H1 (cell line): ENCODE results near the gene NAV2. TPM values are rescaled to one million over a fixed set of nuclear protein-coding genes. Genes with fewer than 3 reads are reported as not detected.

Experiments used
- CTCF ChIA-PET: fragments of 300-600 bp; sonication (Branson Sonifier 250); formaldehyde crosslinking; loops from one replicate; lab custom pipeline; 2021; ENCODE audit not compliant: partially characterized antibody; lab: Charles Lee
- POLR2A ChIA-PET: fragments of 300-600 bp; sonication (Branson Sonifier 250); formaldehyde crosslinking; loops from one replicate; lab custom pipeline; 2021; ENCODE audit warnings: inconsistent platforms; ENCODE audit not compliant: partially characterized antibody; lab: Charles Lee
- DNase-seq, 2 experiments: peaks; one replicate each; pipeline versions ENCODE4 v3.0.0 to v3.0.0-alpha.2; 2010 to 2022; ENCODE audit warnings: low spot score in 2 of 2, low read depth in 1 of 2, mixed read lengths in 1 of 2
- FAIRE-seq: peaks from 2 replicates; lab custom pipeline; 2011; peaks lifted over from hg19 to GRCh38; lab: Jason Lieb, UNC
- H2AFZ ChIP-seq: 2 replicates; pipeline ENCODE4 v1.8.1; 2012; ENCODE audit warnings: low read length, inconsistent platforms
- H2AK5ac ChIP-seq: 2 replicates; pipeline ENCODE4 v1.6.1; 2013; ENCODE audit warnings: low read depth, low read length
- H2BK120ac ChIP-seq: replicated peaks from 2 replicates; pipeline ENCODE3; 2013; ENCODE audit warnings: low read depth, low read length, inconsistent platforms
- H2BK12ac ChIP-seq: 2 replicates; pipeline ENCODE4 v1.6.1; 2013; ENCODE audit warnings: low read depth, low read length
- H2BK15ac ChIP-seq: 2 replicates; pipeline ENCODE4 v1.6.1; 2013; ENCODE audit warnings: low read length
- H2BK20ac ChIP-seq: 2 replicates; pipeline ENCODE4 v1.6.1; 2013; ENCODE audit warnings: low read length
- H2BK5ac ChIP-seq: 2 replicates; pipeline ENCODE4 v1.6.1; 2013; ENCODE audit warnings: low read depth, low read length
- H3K14ac ChIP-seq: 2 replicates; pipeline ENCODE4 v1.6.1; 2013; ENCODE audit warnings: inconsistent platforms; ENCODE audit not compliant: insufficient read length
- H3K18ac ChIP-seq: 2 replicates; pipeline ENCODE4 v1.6.1; 2013; ENCODE audit warnings: low read length; ENCODE audit errors: extremely low read depth
- H3K23ac ChIP-seq: 2 replicates; pipeline ENCODE4 v1.6.1; 2013; ENCODE audit warnings: inconsistent platforms; ENCODE audit not compliant: insufficient read length
- H3K23me2 ChIP-seq: 2 replicates; pipeline ENCODE4 v1.6.1; 2013; ENCODE audit warnings: low read depth, low read length
- H3K27ac ChIP-seq: 2 replicates; pipeline ENCODE4 v1.6.1; 2011; ENCODE audit warnings: low read depth, low read length, inconsistent platforms
- H3K27me3 ChIP-seq, 4 experiments: replicated peaks in 1 of 4; 1 replicate in 1 of 4; 2 replicates in 3 of 4; pipeline versions ENCODE4 v1.6.1 to v1.8.1; 2011 to 2013; ENCODE audit warnings: low read length in 3 of 4, mild to moderate bottlenecking in 3 of 4, inconsistent platforms in 2 of 4, mixed read lengths in 2 of 4, moderate library complexity in 1 of 4; ENCODE audit not compliant: control insufficient read depth in 3 of 4, insufficient read depth in 3 of 4; ENCODE audit errors: extremely low read depth in 1 of 4
- H3K36me3 ChIP-seq, 4 experiments: 2 replicates each; pipeline versions ENCODE4 v1.6.1 to v1.8.1; 2011 to 2013; ENCODE audit warnings: mild to moderate bottlenecking in 4 of 4, low read length in 3 of 4, moderate library complexity in 2 of 4, control low read depth in 1 of 4, inconsistent platforms in 1 of 4; ENCODE audit not compliant: insufficient read depth in 4 of 4, control insufficient read depth in 2 of 4
- H3K4ac ChIP-seq: replicated peaks from 2 replicates; pipeline ENCODE3; 2013; ENCODE audit warnings: low read length, low read depth, mixed read lengths, inconsistent platforms; ENCODE audit not compliant: insufficient read length
- H3K4me1 ChIP-seq, 4 experiments: replicated peaks in 1 of 4; 1 replicate in 1 of 4; 2 replicates in 3 of 4; pipeline versions ENCODE4 v1.6.1 to v1.8.1; 2011 to 2013; ENCODE audit warnings: low read length in 3 of 4, inconsistent platforms in 2 of 4, mixed read lengths in 1 of 4; ENCODE audit not compliant: insufficient read depth in 4 of 4, control insufficient read depth in 3 of 4
- H3K4me2 ChIP-seq, 2 experiments: 2 replicates each; pipeline versions ENCODE4 v1.6.1 to v1.8.1; 2011 to 2013; ENCODE audit warnings: low read depth in 2 of 2, low read length in 2 of 2, control low read depth in 1 of 2, inconsistent platforms in 1 of 2, mild to moderate bottlenecking in 1 of 2; ENCODE audit not compliant: insufficient read depth in 1 of 2
- H3K4me3 ChIP-seq, 4 experiments: fragments of 200-600, 300-600 bp in 1 of 4; sonication (generic), shearing (Covaris generic), sonication (Bioruptor Twin) in 1 of 4; 2 replicates each; pipeline versions ENCODE4 v1.5.1 to v1.8.1; 2011 to 2016; ENCODE audit warnings: low read length in 4 of 4, low read depth in 3 of 4, control low read depth in 2 of 4, inconsistent platforms in 2 of 4, mild to moderate bottlenecking in 2 of 4, mixed read lengths in 1 of 4, moderate library complexity in 1 of 4; ENCODE audit not compliant: insufficient read depth in 2 of 4; ENCODE audit errors: extremely low read depth in 1 of 4
- H3K56ac ChIP-seq: replicated peaks from 2 replicates; pipeline ENCODE3; 2013; ENCODE audit warnings: low read depth, mild to moderate bottlenecking, mixed read lengths, low read length, inconsistent platforms; ENCODE audit not compliant: insufficient read length
- H3K79me1 ChIP-seq: 2 replicates; pipeline ENCODE4 v1.6.1; 2013; ENCODE audit warnings: low read depth, low read length, control low read depth
- H3K79me2 ChIP-seq, 2 experiments: 2 replicates each; pipeline versions ENCODE4 v1.6.1 to v1.8.1; 2012 to 2013; ENCODE audit warnings: low read length in 2 of 2, mild to moderate bottlenecking in 2 of 2, inconsistent platforms in 1 of 2; ENCODE audit not compliant: insufficient read depth in 2 of 2, control insufficient read depth in 1 of 2
- H3K9ac ChIP-seq, 4 experiments: replicated peaks in 1 of 4; 1 replicate in 1 of 4; 2 replicates in 3 of 4; pipeline versions ENCODE4 v1.6.1 to v1.8.1; 2011 to 2013; ENCODE audit warnings: low read depth in 3 of 4, low read length in 3 of 4, control low read depth in 2 of 4, mild to moderate bottlenecking in 2 of 4, moderate library complexity in 2 of 4, inconsistent platforms in 1 of 4; ENCODE audit errors: extremely low read depth in 1 of 4
- H3K9me3 ChIP-seq, 2 experiments: 2 replicates each; pipeline versions ENCODE4 v1.6.1 to v1.8.1; 2012 to 2013; ENCODE audit warnings: mild to moderate bottlenecking in 2 of 2, moderate library complexity in 2 of 2, control low read depth in 1 of 2, inconsistent platforms in 1 of 2, low read depth in 1 of 2, low read length in 1 of 2, mixed read lengths in 1 of 2; ENCODE audit not compliant: insufficient read depth in 2 of 2
- H4K20me1 ChIP-seq, 2 experiments: replicated peaks in 1 of 2; 2 replicates each; pipeline versions ENCODE3 to v1.8.1; 2011 to 2013; ENCODE audit warnings: inconsistent platforms in 2 of 2, low read length in 2 of 2, mild to moderate bottlenecking in 1 of 2; ENCODE audit not compliant: insufficient read depth in 2 of 2, control insufficient read depth in 1 of 2
- H4K5ac ChIP-seq: 2 replicates; pipeline ENCODE4 v1.6.1; 2013; ENCODE audit warnings: low read length, low read depth, mixed read lengths, inconsistent platforms; ENCODE audit not compliant: insufficient read length
- H4K8ac ChIP-seq: 2 replicates; pipeline ENCODE4 v1.8.0; 2013; ENCODE audit warnings: mild to moderate bottlenecking, moderate library complexity, low read length, inconsistent platforms; ENCODE audit not compliant: insufficient read depth; ENCODE audit errors: extremely low read depth
- H4K91ac ChIP-seq: replicated peaks from 2 replicates; pipeline ENCODE3; 2013; ENCODE audit warnings: low read length, mixed read lengths, inconsistent platforms; ENCODE audit not compliant: insufficient read length
- ATF2 ChIP-seq: IDR thresholded peaks from 2 replicates; pipeline ENCODE4 v1.6.1; 2012; ENCODE audit warnings: low read length, inconsistent platforms
- ATF3 ChIP-seq: IDR thresholded peaks from 2 replicates; pipeline ENCODE4 v1.6.1; 2011; ENCODE audit warnings: low read depth, mild to moderate bottlenecking, low read length; ENCODE audit not compliant: insufficient read depth
- CBX5 ChIP-seq: fragments of 300-800, 300-1000 bp; sonication (generic); IDR thresholded peaks from 2 replicates; pipeline ENCODE4 v1.7.1; 2016; ENCODE audit warnings: antibody characterized with exemption, low read length, low read depth
- CEBPB ChIP-seq: IDR thresholded peaks from 2 replicates; pipeline ENCODE4 v1.6.1; 2012; ENCODE audit warnings: low read depth, low read length
- FOSL1 ChIP-seq: IDR thresholded peaks from 2 replicates; pipeline ENCODE4 v1.6.1; 2011; ENCODE audit warnings: mild to moderate bottlenecking, low read depth, low read length, moderate library complexity; ENCODE audit not compliant: insufficient read depth
- JUND ChIP-seq: IDR thresholded peaks from 2 replicates; pipeline ENCODE4 v1.6.1; 2011; ENCODE audit warnings: mild to moderate bottlenecking, improper control_type of control experiment, low read length
- KDM1A ChIP-seq: fragments of 200-600, 300-600 bp; sonication (generic); IDR thresholded peaks from 2 replicates; pipeline ENCODE4 v1.7.1; 2016; ENCODE audit warnings: mild to moderate bottlenecking, low read length, borderline replicate concordance
- PHF8 ChIP-seq: fragments of 200-600 bp; sonication (generic); conservative IDR thresholded peaks from 2 replicates; pipeline ENCODE4 v1.7.1; 2012; ENCODE audit warnings: low read depth, mild to moderate bottlenecking, inconsistent platforms, low read length, moderate library complexity
- POU5F1 ChIP-seq: IDR thresholded peaks from 2 replicates; pipeline ENCODE4 v1.6.1; 2011; ENCODE audit warnings: low read depth, mild to moderate bottlenecking, low read length, moderate library complexity
- SP4 ChIP-seq: IDR thresholded peaks from 2 replicates; pipeline ENCODE4 v1.6.1; 2012; ENCODE audit warnings: low read length, inconsistent platforms
- TAF7 ChIP-seq: optimal IDR thresholded peaks from 2 replicates; pipeline ENCODE3; 2011; ENCODE audit warnings: low read depth, mild to moderate bottlenecking, inconsistent platforms, low read length, moderate library complexity, borderline replicate concordance
- TEAD4 ChIP-seq: IDR thresholded peaks from 2 replicates; pipeline ENCODE4 v1.6.1; 2012; ENCODE audit warnings: low read depth, low read length, inconsistent platforms, mixed read lengths
- YY1 ChIP-seq: IDR thresholded peaks from 2 replicates; pipeline ENCODE4 v1.6.1; 2011; ENCODE audit warnings: low read depth, mild to moderate bottlenecking, low read length
- WGBS, 2 experiments: shearing (Covaris generic) in 1 of 2; methylation state at CpG; one replicate each; pipeline versions ENCODE4 v1.1.6 to v1.1.7; 2013 to 2015; ENCODE audit warnings: low lambda C conversion rate in 2 of 2, mixed read lengths in 2 of 2, inconsistent platforms in 1 of 2, low coverage in 1 of 2, missing lambda C conversion rate in 1 of 2; ENCODE audit not compliant: insufficient replicate concordance in 2 of 2, insufficient coverage in 1 of 2, insufficient read length in 1 of 2; ENCODE audit errors: extremely low coverage in 1 of 2, missing lambda C conversion rate in 1 of 2; 5-methylcytosine and 5-hydroxymethylcytosine counted together
- polyA plus RNA-seq, 7 experiments: library from polyadenylated mRNA; depleted of rRNA in 3 of 7; stranded (reverse) in 5 of 7; unstranded in 2 of 7; fragments of >200 nt in 5 of 7; fragments of 200-250 nt in 2 of 7; gene quantifications; 1 replicate in 5 of 7; 2 replicates in 1 of 7; 4 replicates in 1 of 7; pipeline versions ENCODE4 v1.2.1 to v1.2.3, GENCODE V29; 2011 to 2013; ENCODE audit warnings: missing spikeins in 2 of 7, mixed read lengths in 2 of 7
- total RNA-seq: library from RNA; stranded (reverse); fragmentation: NEBNext Ultra II Directional; extraction: Animal tissue kit (Norgen Biotek cat#: 25700); gene quantifications from 2 replicates; pipeline ENCODE4 v1.2.1, GENCODE V29; 2021

NAV2 gene
- total and polyA plus RNA-seq, 2 of the 8 experiments (the other 6 are each of a cell fraction or from before 2014, with no cell fraction given): 35.6 to 73.6 TPM

- Histone ChIP-seq H3K27me3 (no peaks in the 10 kb centered on the region), H2BK120ac (no peak overlapping the region), H2BK12ac (no peak overlapping the region), H3K36me3 (peaks cover 12 to 50% (median 39%) of the 10 kb centered on the region in 4 experiments), H4K20me1 (peaks cover 0 to 3% of the 10 kb centered on the region in 2 experiments), H3K14ac (no peak overlapping the region), H3K18ac (no peak overlapping the region), H3K4me2 (no peak overlapping the region), H3K56ac (no peak overlapping the region), H2AK5ac (no peak overlapping the region), H4K5ac (no peak overlapping the region), H3K23me2 (no peaks in the 10 kb centered on the region; the same call in 1 of the 2 replicates), H3K4me1 (no peaks in the 10 kb centered on the region), H3K79me2 (no peaks in the 10 kb centered on the region), H4K91ac (no peak overlapping the region), H2AFZ (no peak overlapping the region), H3K9ac (no peak overlapping the region), H4K8ac (no peak overlapping the region), H3K27ac (no peak overlapping the region), H3K79me1 (no peaks in the 10 kb centered on the region), H2BK5ac (no peak overlapping the region), H3K9me3 (no peaks in the 10 kb centered on the region), H3K23ac (no peak overlapping the region), H2BK20ac (no peak overlapping the region), H3K4ac (no peak overlapping the region), H3K4me3 (no peak overlapping the region), H2BK15ac (no peak overlapping the region)
- FAIRE-seq (no peak), DNase-seq (no peak)
- CTCF ChIA-PET: interaction anchor here (0.6 to 3.7 kb wide), 12 partner anchors 9 to 1085 kb away, joined by 3 to 35 read pairs (median 3); no protein-coding TSS in a partner anchor
- WGBS, 2 experiments: 98% methylated on average over 3 of the region's 4 CpGs; no CpG with 5 or more reads in 1 of the 2 experiments
- POLR2A ChIA-PET: interaction anchor here (0.7 kb wide), 1 partner anchor 110 kb away, joined by 3 read pairs; no protein-coding TSS in a partner anchor
- TF ChIP-seq KDM1A (no peak), PHF8 (no peak), POU5F1 (no peak), YY1 (no peak), CEBPB (no peak), ATF2 (no peak), SP4 (no peak), TEAD4 (no peak), TAF7 (no peak), JUND (no peak), CBX5 (no peak), ATF3 (no peak), FOSL1 (no peak)
These were observed 363.0 kb downstream of the NAV2 start for GRCh38 chr11:20075627-20076026.
